Measurements from ENCODE around the gene LRRC4C.
"Not testable (repeated sequence)": the region's sequence is repeated elsewhere in the genome, so short reads cannot be mapped to it uniquely, and the experiment has no call there.

LRRC4C gene

DNA sequence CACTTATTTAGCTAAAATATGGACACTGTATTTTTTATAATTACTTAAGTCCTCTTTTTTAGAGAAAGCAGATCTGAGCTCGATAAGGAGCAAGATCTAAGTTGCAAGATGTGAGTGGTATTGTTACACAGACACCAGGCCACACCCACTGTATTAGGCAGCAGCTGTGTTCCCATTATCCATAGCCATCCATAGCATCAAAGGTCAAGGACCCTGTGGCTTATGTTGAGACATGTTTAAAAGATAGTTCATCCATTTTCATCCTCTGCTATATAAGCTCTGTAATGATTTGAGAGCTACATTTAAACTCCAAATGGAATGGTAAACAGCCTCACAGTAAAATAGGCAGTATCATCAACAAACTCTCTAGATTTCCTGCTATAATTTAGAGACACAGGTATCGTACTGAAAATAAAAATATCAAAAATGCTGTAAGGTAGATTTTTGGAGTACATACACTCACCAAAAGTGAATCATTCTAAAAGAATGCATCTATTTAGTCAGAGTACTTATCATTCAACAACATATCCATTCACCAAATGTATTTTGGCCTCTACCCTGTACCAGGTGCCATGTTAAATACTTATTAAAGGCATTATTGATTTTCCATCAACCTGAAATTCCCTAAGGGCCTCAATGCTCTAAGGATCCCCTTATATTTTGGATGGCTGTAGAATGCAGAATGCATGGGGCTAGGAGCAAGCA lies 574.0 kb downstream of the LRRC4C start:
- no peak for DNase-seq (ENCODE audit: low read depth in 4 of 4, low spot score in 1 of 4)

DNA sequence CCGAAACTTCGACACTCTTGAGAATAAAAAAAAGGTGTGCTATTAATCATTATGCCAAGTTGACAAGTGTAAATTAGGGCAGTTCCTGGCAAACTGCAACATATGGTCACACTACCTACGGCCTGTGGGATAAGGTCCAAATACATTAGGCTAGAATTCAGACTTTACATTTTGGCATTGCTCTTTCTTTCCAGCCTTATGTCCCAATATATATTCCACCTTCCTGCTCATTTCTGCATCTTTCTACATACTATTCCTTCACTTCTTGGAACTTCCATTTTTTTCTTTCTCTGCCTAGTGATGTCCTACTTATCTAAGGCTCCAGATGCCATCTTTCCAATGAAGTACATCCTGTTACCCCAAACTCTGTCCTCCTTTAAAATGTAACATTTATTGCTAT lies 577.2 kb downstream of the LRRC4C start:
- DNase-seq (ENCODE audit: low read depth in 4 of 4, low spot score in 1 of 4) = no peak

- no peak for DNase-seq (ENCODE audit: low read depth in 4 of 4, low spot score in 1 of 4)
These were observed 579.5 kb downstream of the LRRC4C start for GRCh38 chr11:40879911-40880310.

- no peak for DNase-seq (ENCODE audit: low read depth in 4 of 4, low spot score in 1 of 4)
These were observed 581.5 kb downstream of the LRRC4C start for GRCh38 chr11:40877981-40878380.

GRCh38 chr11:40877256-40877655 lies 582.2 kb downstream of the LRRC4C start:
- DNase-seq (ENCODE audit: low read depth in 4 of 4, low spot score in 1 of 4) = no peak

DNA sequence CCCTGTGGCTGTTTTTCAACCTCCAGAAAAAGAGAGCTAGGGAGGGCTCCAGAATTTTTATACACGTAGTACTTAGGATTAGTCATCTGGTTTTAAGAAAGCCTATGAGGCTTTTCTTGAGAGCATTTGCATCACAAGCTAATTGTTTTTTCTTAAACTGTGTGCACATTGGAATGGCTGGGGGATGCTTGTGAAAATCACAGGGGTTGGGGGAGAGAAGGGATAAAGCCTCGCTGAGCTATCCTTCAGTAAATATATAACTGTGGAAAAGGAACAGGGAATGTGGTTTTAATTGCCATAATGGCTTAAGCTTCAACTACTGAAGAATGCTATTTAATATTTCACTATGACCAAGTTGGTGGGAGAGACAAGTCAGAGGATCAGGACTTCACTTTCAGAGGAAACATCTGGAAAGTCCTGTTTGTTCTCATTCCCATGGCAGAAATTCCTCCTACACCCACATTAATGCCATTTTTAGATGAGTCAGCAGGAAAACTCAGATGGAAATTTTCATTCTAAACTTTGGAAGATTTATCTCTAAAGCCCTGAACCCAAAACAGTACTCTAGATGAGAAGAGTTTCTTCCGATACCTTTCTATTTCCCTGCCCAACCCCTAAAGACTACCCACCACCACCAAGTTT lies 591.3 kb downstream of the LRRC4C start:
- no peak for DNase-seq (ENCODE audit: low read depth in 4 of 4, low spot score in 1 of 4)

DNA sequence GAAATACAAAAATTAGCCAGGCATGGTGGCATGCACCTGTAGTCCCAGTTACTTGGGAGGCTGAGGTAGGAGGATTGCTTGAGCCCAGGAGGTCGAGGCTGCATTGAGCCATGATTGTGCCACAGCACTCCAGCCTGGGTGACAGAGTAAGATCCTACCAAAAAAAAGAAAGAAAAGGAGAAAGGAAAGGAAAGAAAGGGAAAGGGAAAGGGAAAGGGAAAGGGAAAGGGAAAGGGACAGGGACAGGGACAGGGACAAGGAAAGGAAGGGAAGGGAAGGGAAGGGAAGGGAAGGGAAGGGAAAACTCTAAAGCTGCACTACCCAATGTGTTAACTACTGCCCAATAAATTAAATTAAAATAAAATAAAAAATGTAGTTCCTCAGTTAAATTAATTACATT lies 601.7 kb downstream of the LRRC4C start:
- not testable (repeated sequence) for DNase-seq (ENCODE audit: low read depth in 4 of 4, low spot score in 1 of 4)

DNA sequence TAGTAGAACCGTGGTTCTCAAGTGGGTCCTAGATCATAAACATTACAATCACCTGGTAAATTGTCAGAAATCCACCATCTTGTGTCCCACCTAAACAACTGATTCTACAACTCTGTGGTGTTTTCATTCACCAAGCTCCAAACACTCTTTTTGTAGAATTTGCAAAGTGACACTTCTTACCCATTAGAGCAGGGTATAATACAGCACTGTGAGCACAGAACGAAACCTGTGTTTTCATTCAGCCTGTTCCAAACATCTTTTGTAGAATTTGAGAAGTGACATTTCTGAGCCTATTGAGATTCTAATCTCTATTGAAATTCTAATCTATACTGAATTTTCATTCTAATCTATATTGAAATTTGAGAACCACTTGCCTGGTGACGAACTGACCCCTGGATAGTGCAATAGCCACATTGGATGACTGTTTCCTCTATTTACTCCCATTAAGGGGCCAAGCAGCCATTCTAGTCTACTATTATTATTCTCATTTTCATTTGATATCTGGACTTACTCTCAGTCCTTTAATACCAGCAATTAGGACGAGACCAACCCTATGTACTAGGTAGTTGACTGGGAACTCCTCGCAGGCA lies 616.6 kb downstream of the LRRC4C start:
- DNase-seq (ENCODE audit: low read depth in 4 of 4, low spot score in 1 of 4) = no peak

GRCh38 chr11:40841231-40841630 lies 618.2 kb downstream of the LRRC4C start:
- DNase-seq (ENCODE audit: low read depth in 4 of 4, low spot score in 1 of 4) = no peak

- DNase-seq (ENCODE audit: low read depth in 4 of 4, low spot score in 1 of 4) = no peak
These were observed 621.2 kb downstream of the LRRC4C start for GRCh38 chr11:40838181-40838683.

- no peak for DNase-seq (ENCODE audit: low read depth in 4 of 4, low spot score in 1 of 4)
These were observed 632.3 kb downstream of the LRRC4C start for GRCh38 chr11:40827116-40827515.

- no peak for DNase-seq (ENCODE audit: low read depth in 4 of 4, low spot score in 1 of 4)
These were observed 632.9 kb downstream of the LRRC4C start for GRCh38 chr11:40826601-40827000.

DNA sequence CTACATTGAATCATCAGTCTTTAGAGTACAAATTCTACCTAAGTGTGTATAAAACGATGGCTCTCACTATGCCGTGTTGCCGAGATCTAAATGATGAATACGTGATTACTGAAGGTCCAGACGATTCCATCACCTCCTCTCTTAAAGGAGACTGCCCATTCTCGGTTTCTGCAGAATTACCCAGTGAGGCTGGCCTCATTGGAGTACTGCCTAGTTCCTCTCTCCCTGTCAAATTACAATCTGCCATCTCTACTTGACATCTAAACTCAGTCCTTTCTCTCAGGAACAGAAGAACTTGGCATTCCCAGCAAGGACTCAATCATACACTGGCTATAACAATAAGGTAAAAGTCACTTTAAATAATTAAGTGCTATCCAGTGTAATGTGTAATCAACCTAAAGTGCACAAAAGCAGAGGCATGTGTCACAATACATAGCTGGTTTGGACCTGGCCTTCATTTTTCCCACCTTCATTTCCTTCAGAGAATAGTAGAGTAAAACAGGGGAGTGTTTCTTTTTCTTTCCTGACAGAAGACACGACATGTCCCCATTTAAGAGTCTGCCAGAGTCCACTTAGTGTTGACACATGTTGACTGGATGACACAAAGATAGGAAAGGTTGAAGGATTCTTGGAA lies 634.1 kb downstream of the LRRC4C start:
- no peak for DNase-seq (ENCODE audit: low read depth in 4 of 4, low spot score in 1 of 4)

DNA sequence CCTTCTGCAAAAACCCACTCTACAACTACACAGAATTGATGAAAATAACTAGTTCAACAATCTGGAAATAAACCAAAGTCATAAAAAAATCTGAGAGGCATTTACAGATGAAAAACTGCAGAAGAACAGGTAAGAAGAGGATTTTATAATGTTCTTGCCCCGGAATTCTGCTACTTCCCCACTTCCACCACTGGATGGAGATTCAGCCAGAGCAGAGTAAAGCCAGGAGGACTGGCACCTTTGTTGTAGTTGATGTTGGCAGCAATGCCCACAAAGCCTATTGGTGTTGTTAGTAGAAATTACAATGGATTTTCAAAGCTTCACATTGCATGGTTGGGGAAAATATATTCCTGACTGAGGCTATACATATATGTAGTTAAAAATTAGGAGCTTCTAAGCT lies 640.2 kb downstream of the LRRC4C start:
- no peak for DNase-seq (ENCODE audit: low read depth in 4 of 4, low spot score in 1 of 4)

GRCh38 chr11:40816976-40817375 lies 642.5 kb downstream of the LRRC4C start:
- DNase-seq (ENCODE audit: low read depth in 4 of 4, low spot score in 1 of 4) = no peak

- no peak for DNase-seq (ENCODE audit: low read depth in 4 of 4, low spot score in 1 of 4)
These were observed 661.5 kb downstream of the LRRC4C start for GRCh38 chr11:40797981-40798380.

- DNase-seq (ENCODE audit: low read depth in 4 of 4, low spot score in 1 of 4) = no peak
These were observed 672.2 kb downstream of the LRRC4C start for GRCh38 chr11:40787224-40787623.

DNA sequence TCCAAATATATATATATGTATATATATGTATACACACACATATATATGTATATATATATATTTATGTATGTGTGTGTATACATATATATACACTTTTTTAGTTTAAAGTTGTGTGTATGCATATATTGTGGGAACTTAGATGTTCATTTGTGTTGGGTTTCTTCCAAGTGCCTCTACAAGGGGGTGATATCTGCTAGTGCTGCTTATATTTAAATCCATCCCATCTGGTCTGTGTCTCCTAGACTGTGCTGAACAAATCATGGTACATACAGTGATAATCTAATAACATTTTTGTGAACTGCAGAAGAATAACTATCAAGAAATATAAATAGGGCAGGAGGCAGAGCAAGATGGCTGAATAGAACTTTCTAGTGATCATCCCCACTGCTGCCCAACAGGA lies 696.4 kb downstream of the LRRC4C start:
- DNase-seq (ENCODE audit: low read depth in 4 of 4, low spot score in 1 of 4) = no peak

DNA sequence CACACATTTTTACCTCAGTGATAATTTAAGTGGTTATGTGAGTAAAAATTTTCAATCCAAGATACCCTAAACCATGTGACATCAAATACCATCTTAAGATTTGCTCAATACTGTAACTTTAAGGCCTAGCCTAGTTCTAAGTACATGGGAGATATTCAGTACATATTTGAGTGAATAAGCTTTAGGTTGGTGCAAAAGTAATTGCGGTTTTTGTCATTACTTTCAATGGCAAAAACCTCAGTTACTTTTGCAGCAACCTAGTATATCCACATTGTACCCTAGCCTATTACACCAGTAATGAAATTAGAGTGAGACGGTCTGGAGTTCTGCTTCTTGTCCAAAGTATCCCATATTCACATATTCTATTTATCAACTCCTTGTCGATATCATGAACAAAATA lies 700.1 kb downstream of the LRRC4C start:
- no peak for DNase-seq (ENCODE audit: low read depth in 4 of 4, low spot score in 1 of 4)

GRCh38 chr11:40754297-40754696 lies 705.2 kb downstream of the LRRC4C start:
- DNase-seq (ENCODE audit: low read depth in 4 of 4, low spot score in 1 of 4) = no peak

DNA sequence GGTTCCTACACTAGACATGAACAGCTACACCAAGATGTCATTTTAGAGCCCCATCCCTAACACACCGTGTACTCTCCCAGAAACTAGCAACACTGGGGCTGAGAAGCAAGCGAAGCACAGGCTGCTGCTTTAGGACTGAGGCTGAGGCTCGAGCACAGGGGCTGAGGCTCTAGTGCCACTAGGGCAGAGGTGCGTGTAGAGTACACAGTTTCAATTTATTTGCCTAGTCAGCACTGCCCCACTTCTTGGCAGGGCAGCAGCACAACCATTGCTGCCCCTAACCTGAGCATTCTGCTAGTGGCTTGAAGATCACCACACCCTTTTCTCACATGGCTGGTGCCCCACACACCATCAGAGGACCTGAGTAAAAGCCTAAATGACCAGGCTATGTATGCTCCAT lies 713.2 kb downstream of the LRRC4C start:
- no peak for DNase-seq (ENCODE audit: low read depth in 4 of 4, low spot score in 1 of 4)

DNA sequence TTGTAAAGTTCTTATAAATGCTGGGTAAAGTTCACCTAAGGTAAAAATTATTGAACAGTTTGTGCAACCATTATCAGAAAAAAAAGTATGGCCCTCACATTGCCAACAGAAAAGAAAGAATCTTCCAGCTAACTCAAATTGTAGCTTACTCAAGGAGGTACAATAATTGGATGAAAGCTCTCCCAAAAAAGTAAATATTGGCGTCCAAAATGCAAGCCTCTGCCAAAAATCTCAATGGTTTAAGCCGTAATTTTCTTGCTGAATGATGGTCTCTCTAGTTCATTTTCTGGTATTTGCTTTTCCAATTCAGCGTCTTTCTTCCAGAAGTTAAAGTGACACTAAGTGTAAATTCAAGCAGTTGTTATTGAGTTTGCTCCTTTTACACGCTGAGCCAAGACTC lies 727.3 kb downstream of the LRRC4C start:
- DNase-seq (ENCODE audit: low read depth in 4 of 4, low spot score in 1 of 4) = no peak

Data from stimulated activated CD4-positive, alpha-beta T cell treated with anti-CD3 and anti-CD28 coated beads, Interleukin-1b, Interleukin-23, amount 100 ng/mL, for 24 hours (primary cell).